Adrenal gland (tissue), 5 donors: ENCODE data around the gene CYS1.
A peak's percentile ranks its signal among the peaks of the same experiment; 100 is the strongest.

ENCODE experiments used
- POLR2A ChIP-seq, 2 donors: fragments of 450-650 bp; IDR thresholded peaks; one replicate each; pipeline ENCODE4 v1.6.1; 2017; ENCODE audit warnings: antibody characterized with exemption in 2 of 2, mild to moderate bottlenecking in 2 of 2, moderate library complexity in 1 of 2
- TF ChIP-seq, protein P1 (sequence below), 6 experiments: fragments of 450-650 bp in 4 of 6; fragments of 200-600 bp in 2 of 6; sonication (generic) in 1 of 6; IDR thresholded peaks; 1 replicate in 5 of 6; 2 replicates in 1 of 6; pipeline versions ENCODE4 v1.5.1 to v1.8.0; 2016 to 2021; ENCODE audit warnings: antibody characterized with exemption in 6 of 6, mild to moderate bottlenecking in 2 of 6, moderate library complexity in 1 of 6
- donor health status: DM: no; HTN: no; CAD: no.

DNA sequence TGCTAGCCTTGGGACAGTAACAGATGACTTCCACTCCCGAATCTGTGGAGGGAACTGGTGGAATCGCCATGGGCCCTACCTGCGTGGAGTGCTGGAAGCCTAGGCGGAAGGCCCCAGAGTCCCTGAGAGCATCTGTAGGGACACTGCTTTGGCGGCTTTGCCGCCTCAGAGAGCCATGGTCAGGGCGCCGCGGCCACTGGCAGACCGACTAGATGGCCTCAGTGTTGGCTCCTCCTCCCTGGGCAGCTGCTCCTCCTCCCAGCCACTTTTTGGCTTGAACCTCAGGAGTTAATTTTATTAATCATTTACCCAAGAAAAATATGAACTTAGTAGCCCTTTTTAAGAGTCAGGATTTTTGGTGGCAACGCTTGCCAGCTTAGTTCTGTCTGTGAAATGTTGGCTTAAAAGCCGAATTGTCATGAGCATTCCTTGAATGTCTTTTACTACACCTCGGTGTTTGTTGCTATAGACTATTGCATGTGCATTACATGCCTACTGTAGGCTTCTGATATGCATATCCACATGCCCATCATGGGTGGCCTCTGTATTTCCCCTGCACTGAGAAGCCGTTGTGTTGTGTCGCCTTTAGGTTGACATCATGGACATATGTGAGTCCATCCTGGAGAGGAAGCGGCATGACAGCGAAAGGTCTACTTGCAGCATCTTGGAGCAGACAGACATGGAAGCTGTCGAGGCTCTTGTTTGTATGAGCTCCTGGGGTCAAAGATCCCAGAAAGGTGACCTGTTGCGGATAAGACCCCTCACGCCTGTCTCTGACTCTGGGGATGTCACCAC lies 34.5 kb downstream of the CYS1 start:
- TF ChIP-seq, protein P1, sequence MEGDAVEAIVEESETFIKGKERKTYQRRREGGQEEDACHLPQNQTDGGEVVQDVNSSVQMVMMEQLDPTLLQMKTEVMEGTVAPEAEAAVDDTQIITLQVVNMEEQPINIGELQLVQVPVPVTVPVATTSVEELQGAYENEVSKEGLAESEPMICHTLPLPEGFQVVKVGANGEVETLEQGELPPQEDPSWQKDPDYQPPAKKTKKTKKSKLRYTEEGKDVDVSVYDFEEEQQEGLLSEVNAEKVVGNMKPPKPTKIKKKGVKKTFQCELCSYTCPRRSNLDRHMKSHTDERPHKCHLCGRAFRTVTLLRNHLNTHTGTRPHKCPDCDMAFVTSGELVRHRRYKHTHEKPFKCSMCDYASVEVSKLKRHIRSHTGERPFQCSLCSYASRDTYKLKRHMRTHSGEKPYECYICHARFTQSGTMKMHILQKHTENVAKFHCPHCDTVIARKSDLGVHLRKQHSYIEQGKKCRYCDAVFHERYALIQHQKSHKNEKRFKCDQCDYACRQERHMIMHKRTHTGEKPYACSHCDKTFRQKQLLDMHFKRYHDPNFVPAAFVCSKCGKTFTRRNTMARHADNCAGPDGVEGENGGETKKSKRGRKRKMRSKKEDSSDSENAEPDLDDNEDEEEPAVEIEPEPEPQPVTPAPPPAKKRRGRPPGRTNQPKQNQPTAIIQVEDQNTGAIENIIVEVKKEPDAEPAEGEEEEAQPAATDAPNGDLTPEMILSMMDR (IDR thresholded peaks at IDR 0.05) = no peak
- TF ChIP-seq POLR2A (IDR thresholded peaks at IDR 0.05) = peak in 1 of 2 donors; percentile 48
